Skeletal muscle tissue (tissue), 4 donors: Measurements from ENCODE around the gene NDEL1. TPM values are rescaled to one million over a fixed set of nuclear protein-coding genes. Genes with fewer than 3 reads are reported as not detected.

ENCODE experiments used
- H3K27ac ChIP-seq: one replicate; pipeline ENCODE4 v1.7.0; 2013; ENCODE audit warnings: mild to moderate bottlenecking, low read depth, low read length, inconsistent platforms
- H3K27me3 ChIP-seq, 3 donors: one replicate each; pipeline ENCODE4 v1.7.0; 2013; ENCODE audit warnings: low read length in 3 of 3; ENCODE audit not compliant: control insufficient read depth in 3 of 3, insufficient read depth in 3 of 3
- H3K36me3 ChIP-seq, 3 donors: one replicate each; pipeline ENCODE4 v1.7.0; 2013; ENCODE audit warnings: low read length in 3 of 3; ENCODE audit not compliant: control insufficient read depth in 3 of 3, insufficient read depth in 3 of 3
- H3K4me1 ChIP-seq, 3 donors: one replicate each; pipeline ENCODE4 v1.7.0; 2013; ENCODE audit warnings: low read length in 3 of 3, mild to moderate bottlenecking in 3 of 3; ENCODE audit not compliant: control insufficient read depth in 3 of 3, insufficient read depth in 3 of 3
- H3K4me3 ChIP-seq, 3 donors: one replicate each; pipeline ENCODE4 v1.7.0; 2013; ENCODE audit warnings: low read length in 3 of 3
- H3K9ac ChIP-seq, 3 donors: one replicate each; pipeline ENCODE4 v1.7.0; 2013; ENCODE audit warnings: low read length in 3 of 3, mild to moderate bottlenecking in 3 of 3, moderate library complexity in 2 of 3, low read depth in 1 of 3
- H3K9me3 ChIP-seq, 3 donors: one replicate each; pipeline ENCODE4 v1.7.0; 2013; ENCODE audit warnings: low read length in 3 of 3; ENCODE audit not compliant: control insufficient read depth in 3 of 3
- total RNA-seq: library from RNA; depleted of rRNA; stranded (reverse); fragments of >200 nt; gene quantifications from one replicate; pipeline ENCODE4 v1.2.3, GENCODE V29; 2014
- donor health status: Osteomylitis.

NDEL1 gene
- total RNA-seq, 1 donor from 2014 or later, result 32.4 TPM

DNA sequence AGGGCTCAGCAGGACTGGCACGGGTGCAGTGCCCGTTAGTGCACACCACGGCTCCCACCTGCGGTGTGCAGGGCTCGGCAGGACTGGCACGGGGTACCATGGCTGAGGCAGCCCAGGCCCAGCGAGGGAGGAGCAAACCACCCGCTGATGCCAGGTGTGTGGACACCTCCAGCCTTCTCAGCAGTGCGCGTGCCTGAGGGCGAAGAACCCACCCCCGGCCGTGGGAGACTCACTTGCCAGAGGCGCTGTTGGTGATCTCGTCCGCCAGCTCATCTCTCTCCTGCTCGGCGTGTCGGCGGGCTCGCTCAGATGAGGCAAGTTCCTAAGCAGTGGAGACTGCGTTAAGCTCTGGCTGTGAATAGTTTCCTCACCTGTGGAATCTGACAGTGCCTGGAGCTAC is 45.4 kb downstream of the NDEL1 start:
- no peaks in the 10 kb centered on the region for H3K9me3 ChIP-seq
- H3K27me3 ChIP-seq, result no peaks in the 10 kb centered on the region
- H3K9ac ChIP-seq, result no peak overlapping the region
- no peak overlapping the region for H3K4me3 ChIP-seq
- H3K27ac ChIP-seq, result no peak overlapping the region
- H3K4me1 ChIP-seq, result peaks cover 8 to 12% (median 9%) of the 10 kb centered on the region in 3 donors
- H3K36me3 ChIP-seq, result peaks cover 36 to 47% (median 43%) of the 10 kb centered on the region in 3 donors

DNA sequence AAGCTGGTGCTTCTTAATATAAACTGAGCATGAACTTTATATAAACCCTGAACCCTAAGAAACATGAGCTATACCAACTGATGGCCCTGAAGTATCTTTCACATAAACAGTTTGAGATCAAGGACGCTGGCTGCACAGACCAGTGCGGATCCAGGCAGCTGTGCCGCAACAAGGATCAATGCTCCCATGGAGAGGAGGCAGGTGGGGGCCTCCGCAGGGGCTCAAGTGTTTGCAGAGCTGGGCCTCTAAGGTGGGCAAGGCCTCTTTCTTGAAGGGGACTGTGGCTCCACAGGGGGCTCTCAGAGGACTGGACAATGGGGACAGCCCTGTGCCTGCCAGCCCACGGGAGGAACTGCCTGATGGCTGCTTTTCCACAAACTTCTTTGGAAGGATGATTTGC is 46.0 kb downstream of the NDEL1 start:
- no peaks in the 10 kb centered on the region for H3K27me3 ChIP-seq
- peaks cover 8 to 12% (median 9%) of the 10 kb centered on the region in 3 donors for H3K4me1 ChIP-seq
- no peak overlapping the region for H3K9ac ChIP-seq
- H3K9me3 ChIP-seq, result no peaks in the 10 kb centered on the region
- H3K27ac ChIP-seq, result no peak overlapping the region
- peaks cover 33 to 42% (median 37%) of the 10 kb centered on the region in 3 donors for H3K36me3 ChIP-seq
- H3K4me3 ChIP-seq, result no peak overlapping the region

DNA sequence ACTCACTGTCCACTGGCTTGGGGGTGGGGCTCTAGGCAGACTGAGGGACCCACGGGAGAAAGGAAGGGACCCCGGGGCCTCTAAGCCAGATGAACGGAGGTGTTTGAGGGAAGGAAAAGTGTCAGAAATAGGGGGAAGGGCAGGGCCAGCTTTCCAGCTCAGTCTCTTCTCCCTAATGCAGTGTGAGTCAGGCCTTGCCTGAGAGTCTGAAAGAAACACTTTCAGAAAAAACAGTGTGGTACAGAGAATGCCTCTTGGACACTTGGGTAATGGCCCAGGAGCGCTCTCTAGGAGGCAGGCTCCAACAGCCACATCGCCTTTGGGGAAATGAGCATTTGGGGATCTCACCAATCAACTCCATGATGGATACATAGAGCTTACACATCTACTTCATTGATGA is 46.9 kb downstream of the NDEL1 start:
- H3K27me3 ChIP-seq, result no peaks in the 10 kb centered on the region
- H3K4me1 ChIP-seq, result peaks cover 8 to 12% (median 9%) of the 10 kb centered on the region in 3 donors
- no peaks in the 10 kb centered on the region for H3K9me3 ChIP-seq
- H3K4me3 ChIP-seq, result no peak overlapping the region
- H3K36me3 ChIP-seq, result peaks cover 33 to 42% (median 40%) of the 10 kb centered on the region in 3 donors
- H3K27ac ChIP-seq, result no peak overlapping the region
- no peak overlapping the region for H3K9ac ChIP-seq

DNA sequence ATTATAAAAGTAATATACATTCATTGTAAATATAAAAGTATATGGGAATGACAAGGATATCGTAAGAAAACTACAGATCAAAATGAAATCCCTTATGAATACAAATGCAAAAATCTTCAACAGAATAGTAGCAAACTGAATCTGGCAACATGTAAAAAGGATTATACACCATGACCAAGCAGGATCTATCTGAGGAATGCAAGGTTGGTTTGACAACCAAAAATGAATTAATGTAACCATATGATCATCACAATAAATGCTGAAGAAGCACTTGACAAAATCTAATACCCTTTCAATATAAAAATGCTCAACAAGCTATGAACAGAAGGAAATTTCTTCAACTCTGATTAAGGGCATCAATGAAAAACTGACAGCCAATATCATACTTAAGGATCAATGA is 48.8 kb downstream of the NDEL1 start:
- Histone ChIP-seq H3K4me3 (no peak overlapping the region), H3K9me3 (no peaks in the 10 kb centered on the region), H3K9ac (no peak overlapping the region), H3K4me1 (peaks cover 8 to 12% (median 9%) of the 10 kb centered on the region in 3 donors), H3K27me3 (no peaks in the 10 kb centered on the region), H3K27ac (no peak overlapping the region), H3K36me3 (peaks cover 26 to 45% (median 35%) of the 10 kb centered on the region in 3 donors)

DNA sequence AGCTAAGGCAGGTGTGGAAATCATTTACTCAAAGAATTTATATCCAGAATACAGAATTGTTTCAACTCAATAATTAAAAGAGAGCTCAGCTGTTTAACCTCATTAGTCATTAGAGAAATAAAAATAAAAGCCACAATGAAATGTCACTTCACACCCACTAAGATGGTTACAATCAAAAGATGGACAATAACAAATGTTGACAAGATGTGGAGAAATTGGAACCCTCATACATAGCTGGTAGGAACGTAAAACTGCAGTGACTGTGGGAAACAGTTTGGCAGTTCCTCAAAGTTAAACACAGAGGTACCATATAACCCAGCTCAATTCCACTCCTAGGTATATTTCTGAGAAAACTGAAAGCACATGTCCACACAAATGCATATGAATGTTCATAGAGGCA is 49.8 kb downstream of the NDEL1 start:
- Histone ChIP-seq H3K4me1 (peaks cover 2% of the 10 kb centered on the region in 3 donors), H3K36me3 (peaks cover 17 to 43% (median 32%) of the 10 kb centered on the region in 3 donors), H3K4me3 (no peak overlapping the region), H3K9ac (no peak overlapping the region), H3K27me3 (no peaks in the 10 kb centered on the region), H3K27ac (no peak overlapping the region), H3K9me3 (no peaks in the 10 kb centered on the region)

DNA sequence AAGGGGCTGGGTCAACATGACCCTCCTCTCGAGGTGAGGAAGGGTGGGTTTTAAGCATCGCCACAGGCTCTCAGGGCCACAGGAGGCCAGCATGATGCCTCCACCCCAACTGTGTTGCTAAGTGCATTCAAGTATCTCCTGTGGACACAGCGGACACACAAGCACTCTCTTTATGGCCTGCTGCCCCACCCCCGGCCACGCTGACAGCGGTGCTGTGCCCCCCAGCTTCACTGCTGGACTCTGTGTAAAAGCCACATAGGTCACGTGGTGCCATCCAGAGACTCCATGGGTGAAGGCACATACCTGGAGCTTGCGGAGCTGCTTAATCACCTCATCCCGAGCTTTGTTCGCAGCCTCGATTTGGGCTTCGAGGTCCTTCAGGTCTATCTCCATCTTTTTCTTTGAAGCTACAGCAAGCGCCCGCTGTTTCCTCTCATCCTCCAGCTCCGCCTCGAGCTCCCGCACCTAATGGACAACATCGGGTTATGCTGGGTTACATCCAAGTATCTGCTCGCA is 51.5 kb downstream of the NDEL1 start:
- peaks cover 18 to 51% (median 42%) of the 10 kb centered on the region in 3 donors for H3K36me3 ChIP-seq
- H3K27ac ChIP-seq, result no peak overlapping the region
- no peak overlapping the region for H3K9ac ChIP-seq
- H3K9me3 ChIP-seq, result no peaks in the 10 kb centered on the region
- H3K4me1 ChIP-seq, result no peaks in the 10 kb centered on the region
- H3K4me3 ChIP-seq, result no peak overlapping the region
- no peaks in the 10 kb centered on the region for H3K27me3 ChIP-seq

DNA sequence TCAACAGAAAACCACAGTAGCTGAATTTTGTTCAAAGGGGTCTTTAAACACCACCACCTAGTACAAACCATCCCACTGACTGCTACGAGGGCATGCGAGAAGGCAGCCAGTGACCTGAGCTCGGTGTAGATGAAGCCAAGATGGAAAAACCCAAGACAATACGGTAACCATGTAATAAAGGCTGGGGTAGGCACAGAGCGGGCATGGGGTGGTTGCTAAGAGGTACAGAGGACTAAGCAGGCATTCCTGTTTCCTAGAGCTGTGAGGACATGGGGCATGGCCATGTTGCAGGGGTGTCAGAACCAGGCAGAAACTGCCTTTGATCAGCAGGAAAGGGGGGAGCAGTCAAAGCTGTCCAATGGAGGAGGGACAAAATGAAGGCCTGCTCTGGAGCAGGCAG is 52.1 kb downstream of the NDEL1 start:
- no peaks in the 10 kb centered on the region for H3K4me1 ChIP-seq
- H3K27ac ChIP-seq, result no peak overlapping the region
- H3K9me3 ChIP-seq, result no peaks in the 10 kb centered on the region
- H3K27me3 ChIP-seq, result no peaks in the 10 kb centered on the region
- H3K9ac ChIP-seq, result no peak overlapping the region
- peaks cover 19 to 56% (median 41%) of the 10 kb centered on the region in 3 donors for H3K36me3 ChIP-seq
- H3K4me3 ChIP-seq, result no peak overlapping the region

DNA sequence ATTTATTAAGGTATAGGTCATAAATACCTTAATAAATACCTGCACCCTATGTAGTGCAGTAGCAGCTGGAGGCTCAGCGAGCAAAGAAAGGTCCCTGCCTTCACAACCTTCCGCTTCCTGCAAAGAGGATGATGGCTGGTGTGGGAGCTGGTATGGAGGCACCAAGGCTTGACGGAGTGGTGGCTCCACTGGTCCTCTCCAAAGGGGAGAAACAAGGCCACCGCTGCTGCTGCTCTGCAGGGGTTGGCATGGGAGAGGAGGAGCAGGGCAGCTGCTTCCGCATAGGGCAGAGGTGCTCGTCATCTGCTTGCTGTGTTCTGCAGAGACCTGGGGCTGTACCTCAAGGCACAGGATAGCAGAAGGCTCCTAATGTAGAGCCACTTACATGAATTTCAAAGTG is 52.8 kb downstream of the NDEL1 start:
- Histone ChIP-seq H3K27ac (no peak overlapping the region), H3K9me3 (no peaks in the 10 kb centered on the region), H3K4me3 (no peak overlapping the region), H3K9ac (no peak overlapping the region), H3K4me1 (no peaks in the 10 kb centered on the region), H3K27me3 (no peaks in the 10 kb centered on the region), H3K36me3 (peaks cover 21 to 53% (median 43%) of the 10 kb centered on the region in 3 donors)

DNA sequence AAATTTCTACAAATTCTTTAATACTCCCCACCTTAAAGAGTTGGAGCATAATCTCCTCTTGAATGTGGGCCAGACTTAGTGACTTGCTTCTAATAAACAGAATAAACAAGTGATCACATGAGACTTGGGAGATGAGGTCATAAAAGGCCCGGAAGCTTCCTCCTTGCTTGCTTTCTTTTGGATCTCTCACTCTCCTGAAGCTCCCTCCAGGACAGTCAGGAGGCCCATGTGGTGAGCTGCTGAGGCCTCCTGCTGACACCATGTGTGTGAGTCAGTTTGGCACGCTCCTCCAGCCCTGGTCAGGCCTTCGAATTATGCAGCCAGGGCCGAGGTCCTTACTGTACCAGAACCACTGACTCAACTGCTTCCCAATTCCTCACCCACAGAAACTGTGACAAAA is 53.2 kb downstream of the NDEL1 start:
- Histone ChIP-seq H3K36me3 (peaks cover 21 to 52% (median 45%) of the 10 kb centered on the region in 3 donors), H3K9me3 (no peaks in the 10 kb centered on the region), H3K4me3 (no peak overlapping the region), H3K9ac (no peak overlapping the region), H3K27me3 (no peaks in the 10 kb centered on the region), H3K4me1 (no peaks in the 10 kb centered on the region), H3K27ac (no peak overlapping the region)

DNA sequence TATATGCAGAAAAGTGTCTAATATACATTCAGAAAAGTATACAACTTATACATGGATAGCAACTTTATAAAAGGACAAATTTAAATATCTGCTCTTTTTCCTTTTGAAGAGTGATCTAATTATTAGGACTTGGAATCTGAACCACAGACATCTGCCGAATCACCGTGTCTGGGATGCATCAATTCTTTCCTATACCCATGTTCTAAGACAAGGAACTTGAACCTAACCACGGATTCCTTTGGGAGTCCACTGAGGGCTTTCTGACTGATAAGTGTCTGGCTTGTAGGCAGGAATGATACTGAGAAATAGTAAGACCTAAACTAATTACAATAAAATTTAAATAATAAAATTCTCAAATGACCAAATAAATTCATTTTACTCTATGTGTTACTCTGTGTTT is 54.2 kb downstream of the NDEL1 start:
- H3K4me1 ChIP-seq, result no peaks in the 10 kb centered on the region
- no peaks in the 10 kb centered on the region for H3K27me3 ChIP-seq
- H3K9ac ChIP-seq, result no peak overlapping the region
- H3K36me3 ChIP-seq, result peaks cover 15 to 48% (median 45%) of the 10 kb centered on the region in 3 donors
- no peaks in the 10 kb centered on the region for H3K9me3 ChIP-seq
- H3K4me3 ChIP-seq, result no peak overlapping the region
- no peak overlapping the region for H3K27ac ChIP-seq
